Stimulated activated CD8-positive, alpha-beta memory T cell treated with anti-CD3 and anti-CD28 coated beads, Interleukin-4, amount 100 ng/mL, for 1 hour (primary cell): ENCODE data around the gene SLC35F1.

Source experiments
- DNase-seq, 2 donors: peaks; one replicate each; pipeline ENCODE4 v3.0.0-alpha.2; 2020; ENCODE audit warnings: low read depth in 2 of 2, low spot score in 1 of 2

SLC35F1 gene

GRCh38 chr6:118305081-118305480 is 398.0 kb downstream of the SLC35F1 start:
- DNase-seq, result no peak

GRCh38 chr6:118306392-118307238 is 399.6 kb downstream of the SLC35F1 start:
- DNase-seq, result no peak

GRCh38 chr6:118307581-118307980 is 400.5 kb downstream of the SLC35F1 start:
- DNase-seq, result no peak

GRCh38 chr6:118309337-118310093 is 402.5 kb downstream of the SLC35F1 start:
- no peak for DNase-seq

GRCh38 chr6:118313208-118313607 is 406.1 kb downstream of the SLC35F1 start:
- no peak for DNase-seq

GRCh38 chr6:118313762-118314161 is 406.7 kb downstream of the SLC35F1 start:
- DNase-seq, result no peak

- no peak for DNase-seq
Measured at GRCh38 chr6:118316796-118317384, 409.8 kb downstream of the SLC35F1 start.

- DNase-seq, result no peak
Measured at GRCh38 chr6:118317581-118318563, 410.8 kb downstream of the SLC35F1 start.

GRCh38 chr6:118318648-118319047 is 411.6 kb downstream of the SLC35F1 start:
- no peak for DNase-seq

- DNase-seq, result no peak
Measured at GRCh38 chr6:118319416-118319815, 412.4 kb downstream of the SLC35F1 start.

- no peak for DNase-seq
Measured at GRCh38 chr6:118319894-118320649, 413.0 kb downstream of the SLC35F1 start.

- DNase-seq, result no peak
Measured at GRCh38 chr6:118320652-118321051, 413.6 kb downstream of the SLC35F1 start.

- DNase-seq, result no peak
Measured at GRCh38 chr6:118324116-118324515, 417.1 kb downstream of the SLC35F1 start.

GRCh38 chr6:118325220-118325860 is 418.3 kb downstream of the SLC35F1 start:
- DNase-seq, result no peak

- DNase-seq, result no peak
Measured at GRCh38 chr6:118326712-118327111, 419.6 kb downstream of the SLC35F1 start.

GRCh38 chr6:118327237-118327636 is 420.2 kb downstream of the SLC35F1 start:
- DNase-seq, result no peak

- no peak for DNase-seq
Measured at GRCh38 chr6:118333772-118334171, 426.7 kb downstream of the SLC35F1 start.

GRCh38 chr6:118334634-118335033 is 427.6 kb downstream of the SLC35F1 start:
- no peak for DNase-seq

- no peak for DNase-seq
Measured at GRCh38 chr6:118335325-118335816, 428.3 kb downstream of the SLC35F1 start.
